WTC11 (cell line): ENCODE data around the gene GSTM2.

Source experiments
- ATF1 ChIP-seq: sonication (generic); formaldehyde crosslinking; IDR thresholded peaks from 2 replicates; pipeline ENCODE4 v1.8.1; 2023; ENCODE audit warnings: mild to moderate bottlenecking, moderate library complexity, missing genetic modification reagents
- CREB1 ChIP-seq: sonication (generic); formaldehyde crosslinking; IDR thresholded peaks from 2 replicates; pipeline ENCODE4 v1.8.0; 2023; ENCODE audit warnings: mild to moderate bottlenecking, missing genetic modification reagents
- CREM ChIP-seq: sonication (generic); formaldehyde crosslinking; IDR thresholded peaks from 2 replicates; pipeline ENCODE4 v1.8.1; 2022; ENCODE audit warnings: mild to moderate bottlenecking, missing genetic modification reagents, moderate library complexity
- CTCF ChIP-seq: fragments of 200-600 bp; IDR thresholded peaks from 2 replicates; pipeline ENCODE4 v1.8.0; 2022; ENCODE audit warnings: antibody characterized with exemption
- JAZF1 ChIP-seq: fragments of 250-450 bp; sonication (Bioruptor Pico); IDR thresholded peaks from 2 replicates; pipeline ENCODE4 v1.9.0; 2021; ENCODE audit warnings: moderate library complexity, mild to moderate bottlenecking, inconsistent platforms
- JUN ChIP-seq: sonication (generic); formaldehyde crosslinking; IDR thresholded peaks from 2 replicates; pipeline ENCODE4 v1.8.0; 2023; ENCODE audit warnings: mild to moderate bottlenecking, missing genetic modification reagents
- RELA ChIP-seq: sonication (generic); formaldehyde crosslinking; IDR thresholded peaks from 2 replicates; pipeline ENCODE4 v1.8.1; 2022; ENCODE audit warnings: missing genetic modification reagents, mild to moderate bottlenecking, borderline replicate concordance
- TEAD4 ChIP-seq: sonication (generic); formaldehyde crosslinking; IDR thresholded peaks from 2 replicates; pipeline ENCODE4 v1.8.0; 2022; ENCODE audit warnings: mild to moderate bottlenecking, missing genetic modification reagents
- TP53 ChIP-seq: sonication (generic); formaldehyde crosslinking; IDR thresholded peaks from 2 replicates; pipeline ENCODE4 v1.8.1; 2023; ENCODE audit warnings: mild to moderate bottlenecking, missing genetic modification reagents
- ZNF138 ChIP-seq: sonication (generic); formaldehyde crosslinking; conservative IDR thresholded peaks from 2 replicates; pipeline ENCODE4 v1.8.1; 2022; ENCODE audit warnings: mild to moderate bottlenecking, moderate library complexity, missing genetic modification reagents
- ZNF263 ChIP-seq: sonication (generic); formaldehyde crosslinking; IDR thresholded peaks from 2 replicates; pipeline ENCODE4 v1.8.1; 2022; ENCODE audit warnings: low read depth, mild to moderate bottlenecking, moderate library complexity, missing genetic modification reagents
- TF ChIP-seq, protein P1 (sequence below): fragments of 250-450 bp; sonication (Bioruptor Pico); IDR thresholded peaks from 2 replicates; pipeline ENCODE4 v1.9.0; 2021; ENCODE audit warnings: moderate library complexity, mild to moderate bottlenecking, inconsistent platforms, borderline replicate concordance
- TF ChIP-seq, protein P2 (sequence below): sonication (generic); formaldehyde crosslinking; IDR thresholded peaks from 2 replicates; pipeline ENCODE4 v1.8.0; 2022; ENCODE audit warnings: mild to moderate bottlenecking, missing genetic modification reagents
- TF ChIP-seq, protein P3 (sequence below): sonication (generic); formaldehyde crosslinking; conservative IDR thresholded peaks from 2 replicates; pipeline ENCODE4 v1.8.1; 2022; ENCODE audit warnings: mild to moderate bottlenecking, missing genetic modification reagents

GRCh38 chr1:109620401-109620791 lies 47.5 kb upstream of the GSTM2 start:
- TF ChIP-seq ATF1 (CRISPR knock-in tag) (no peak), CTCF (no peak), TEAD4 (CRISPR knock-in tag) (no peak), TP53 (no peak), CREB1 (CRISPR knock-in tag) (no peak), JUN (CRISPR knock-in tag) (no peak), ZNF138 (CRISPR knock-in tag) (no peak), RELA (CRISPR knock-in tag) (no peak), ZNF263 (no peak), JAZF1 (no peak), CREM (CRISPR knock-in tag) (no peak)
- TF ChIP-seq, protein P1, sequence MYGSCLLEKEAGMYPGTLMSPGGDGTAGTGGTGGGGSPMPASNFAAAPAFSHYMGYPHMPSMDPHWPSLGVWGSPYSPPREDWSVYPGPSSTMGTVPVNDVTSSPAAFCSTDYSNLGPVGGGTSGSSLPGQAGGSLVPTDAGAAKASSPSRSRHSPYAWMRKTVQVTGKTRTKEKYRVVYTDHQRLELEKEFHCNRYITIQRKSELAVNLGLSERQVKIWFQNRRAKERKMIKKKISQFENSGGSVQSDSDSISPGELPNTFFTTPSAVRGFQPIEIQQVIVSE: no peak
- TF ChIP-seq, protein P2, sequence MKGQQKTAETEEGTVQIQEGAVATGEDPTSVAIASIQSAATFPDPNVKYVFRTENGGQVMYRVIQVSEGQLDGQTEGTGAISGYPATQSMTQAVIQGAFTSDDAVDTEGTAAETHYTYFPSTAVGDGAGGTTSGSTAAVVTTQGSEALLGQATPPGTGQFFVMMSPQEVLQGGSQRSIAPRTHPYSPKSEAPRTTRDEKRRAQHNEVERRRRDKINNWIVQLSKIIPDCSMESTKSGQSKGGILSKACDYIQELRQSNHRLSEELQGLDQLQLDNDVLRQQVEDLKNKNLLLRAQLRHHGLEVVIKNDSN (CRISPR knock-in tag): no peak
- TF ChIP-seq, protein P3, sequence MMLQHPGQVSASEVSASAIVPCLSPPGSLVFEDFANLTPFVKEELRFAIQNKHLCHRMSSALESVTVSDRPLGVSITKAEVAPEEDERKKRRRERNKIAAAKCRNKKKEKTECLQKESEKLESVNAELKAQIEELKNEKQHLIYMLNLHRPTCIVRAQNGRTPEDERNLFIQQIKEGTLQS (CRISPR knock-in tag): no peak
